Mammary epithelial cell (primary cell): ENCODE data around the gene ALOX5AP.

ENCODE experiments used
- EZH2 ChIP-seq: IDR thresholded peaks from 2 replicates; pipeline ENCODE4 v1.6.1; 2012; ENCODE audit warnings: low read length, inconsistent platforms, borderline replicate concordance
- TF ChIP-seq, protein P1 (sequence below), 2 donors: IDR thresholded peaks in 1 of 2; conservative IDR thresholded peaks in 1 of 2; 2 replicates each; pipeline ENCODE4 v1.5.1; 2011 to 2012; ENCODE audit warnings: inconsistent platforms in 2 of 2, low read length in 2 of 2, mild to moderate bottlenecking in 2 of 2, control low read depth in 1 of 2, low read depth in 1 of 2; ENCODE audit not compliant: insufficient read depth in 1 of 2; ENCODE audit errors: extremely low read depth in 1 of 2

DNA sequence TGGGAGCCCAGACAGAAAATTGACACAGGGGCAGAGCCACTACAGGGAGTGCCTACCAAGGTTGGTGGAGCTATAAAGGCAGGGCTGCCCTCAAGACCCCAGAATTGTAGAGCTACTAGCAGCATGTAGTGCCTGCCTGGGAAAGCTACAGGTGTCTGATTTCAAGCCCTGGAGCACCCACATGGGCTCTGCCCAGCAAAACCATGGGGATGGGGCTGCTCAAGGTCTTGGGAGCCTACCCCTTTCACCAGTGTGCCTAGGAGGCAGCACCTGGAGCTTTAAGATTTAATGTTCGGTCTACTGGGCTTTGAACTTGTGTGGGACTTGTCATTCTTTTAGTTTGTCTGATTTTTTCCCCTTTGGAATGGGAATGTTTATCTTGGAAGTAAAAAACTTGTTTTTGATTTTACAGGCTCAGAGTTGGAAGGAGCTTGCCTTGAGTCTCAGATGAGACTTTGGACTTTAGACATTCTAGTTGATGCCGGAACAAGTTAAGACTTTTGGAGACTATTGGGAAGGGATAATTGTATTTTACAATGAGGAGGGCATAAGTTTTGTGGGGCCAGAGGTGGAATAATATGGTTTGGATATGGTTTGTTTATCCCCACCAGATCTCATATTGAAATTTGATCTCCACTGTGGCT, 45.1 kb downstream of the ALOX5AP start:
- TF ChIP-seq, protein P1, sequence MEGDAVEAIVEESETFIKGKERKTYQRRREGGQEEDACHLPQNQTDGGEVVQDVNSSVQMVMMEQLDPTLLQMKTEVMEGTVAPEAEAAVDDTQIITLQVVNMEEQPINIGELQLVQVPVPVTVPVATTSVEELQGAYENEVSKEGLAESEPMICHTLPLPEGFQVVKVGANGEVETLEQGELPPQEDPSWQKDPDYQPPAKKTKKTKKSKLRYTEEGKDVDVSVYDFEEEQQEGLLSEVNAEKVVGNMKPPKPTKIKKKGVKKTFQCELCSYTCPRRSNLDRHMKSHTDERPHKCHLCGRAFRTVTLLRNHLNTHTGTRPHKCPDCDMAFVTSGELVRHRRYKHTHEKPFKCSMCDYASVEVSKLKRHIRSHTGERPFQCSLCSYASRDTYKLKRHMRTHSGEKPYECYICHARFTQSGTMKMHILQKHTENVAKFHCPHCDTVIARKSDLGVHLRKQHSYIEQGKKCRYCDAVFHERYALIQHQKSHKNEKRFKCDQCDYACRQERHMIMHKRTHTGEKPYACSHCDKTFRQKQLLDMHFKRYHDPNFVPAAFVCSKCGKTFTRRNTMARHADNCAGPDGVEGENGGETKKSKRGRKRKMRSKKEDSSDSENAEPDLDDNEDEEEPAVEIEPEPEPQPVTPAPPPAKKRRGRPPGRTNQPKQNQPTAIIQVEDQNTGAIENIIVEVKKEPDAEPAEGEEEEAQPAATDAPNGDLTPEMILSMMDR (conservative IDR thresholded peaks at IDR 0.05 in 1 of 2, IDR thresholded peaks at IDR 0.05 in 1 of 2; ENCODE audit: extremely low read depth in 1 of 2, insufficient read depth in 1 of 2, low read depth in 1 of 2, low read length in 2 of 2) = no peak
- TF ChIP-seq EZH2 = no peak
